HG02870 (cell line): ENCODE results near the gene FAM193A.
A peak's percentile ranks its signal among the peaks of the same experiment; 100 is the strongest.
"Not testable (repeated sequence)": the region's sequence is repeated elsewhere in the genome, so short reads cannot be mapped to it uniquely, and the experiment has no call there.

ENCODE experiments used
- ATAC-seq: cut with Tn5 transposase; IDR thresholded peaks from one replicate; pipeline ENCODE4 v1.9.1; 2021; ENCODE audit warnings: mild to moderate bottlenecking, moderate library complexity; ENCODE audit not compliant: unreplicated experiment

FAM193A gene

GRCh38 chr4:2574009-2574408 lies 37.6 kb downstream of the FAM193A start:
- ATAC-seq = no peak

GRCh38 chr4:2574863-2575262 lies 38.4 kb downstream of the FAM193A start:
- no peak for ATAC-seq

GRCh38 chr4:2576290-2576689 lies 39.8 kb downstream of the FAM193A start:
- no peak for ATAC-seq

- no peak for ATAC-seq
Observed at GRCh38 chr4:2578106-2578505, 41.7 kb downstream of the FAM193A start.

GRCh38 chr4:2579910-2580309 lies 43.5 kb downstream of the FAM193A start:
- ATAC-seq = no peak

- no peak for ATAC-seq
Observed at GRCh38 chr4:2583092-2583491, 46.6 kb downstream of the FAM193A start.

GRCh38 chr4:2583517-2583916 lies 47.1 kb downstream of the FAM193A start:
- no peak for ATAC-seq

GRCh38 chr4:2586502-2586901 lies 50.1 kb downstream of the FAM193A start:
- ATAC-seq = no peak

GRCh38 chr4:2587213-2587823 lies 50.9 kb downstream of the FAM193A start:
- no peak for ATAC-seq

GRCh38 chr4:2588259-2588658 lies 51.8 kb downstream of the FAM193A start:
- no peak for ATAC-seq

- no peak for ATAC-seq
Observed at GRCh38 chr4:2591189-2591588, 54.7 kb downstream of the FAM193A start.

- not testable (repeated sequence) for ATAC-seq
Observed at GRCh38 chr4:2592014-2592413, 55.6 kb downstream of the FAM193A start.

GRCh38 chr4:2592572-2592971 lies 56.1 kb downstream of the FAM193A start:
- no peak for ATAC-seq

- ATAC-seq = no peak
Observed at GRCh38 chr4:2593003-2593402, 56.6 kb downstream of the FAM193A start.

- ATAC-seq = no peak
Observed at GRCh38 chr4:2595436-2595835, 59.0 kb downstream of the FAM193A start.

GRCh38 chr4:2595952-2596552 lies 59.6 kb downstream of the FAM193A start:
- ATAC-seq = no peak

- no peak for ATAC-seq
Observed at GRCh38 chr4:2596611-2597010, 60.2 kb downstream of the FAM193A start.

- peak; percentile 74 for ATAC-seq
Observed at GRCh38 chr4:2598511-2599303, 62.3 kb downstream of the FAM193A start.

- no peak for ATAC-seq
Observed at GRCh38 chr4:2599304-2599654, 62.8 kb downstream of the FAM193A start.

- no peak for ATAC-seq
Observed at GRCh38 chr4:2600878-2601277, 64.4 kb downstream of the FAM193A start.

- no peak for ATAC-seq
Observed at GRCh38 chr4:2604614-2605013, 68.2 kb downstream of the FAM193A start.

GRCh38 chr4:2606960-2607506 lies 70.6 kb downstream of the FAM193A start:
- ATAC-seq = no peak
